Measurements from ENCODE around the gene PIEZO2. TPM values are rescaled to one million over a fixed set of nuclear protein-coding genes. Genes with fewer than 3 reads are reported as not detected.

PIEZO2 gene
- total RNA-seq, 1 experiment from 2014 or later = 5.5 TPM

- no peak for TF ChIP-seq EZH2 (IDR thresholded peaks at IDR 0.05; ENCODE audit: borderline replicate concordance, low read depth, low read length, poor library complexity, severe bottlenecking)
- TF ChIP-seq CTCF (conservative IDR thresholded peaks at IDR 0.05; ENCODE audit: low read depth, low read length) = no peak
- Histone ChIP-seq H3K27me3 (replicated peaks; ENCODE audit: insufficient read depth, low read depth, low read length, poor library complexity) (peaks cover 6% of the 10 kb centered on the region), H3K9me3 (ENCODE audit: low read depth, low read length, poor library complexity, severe bottlenecking) (no peaks in the 10 kb centered on the region), H3K27ac (ENCODE audit: low read depth, low read length, poor library complexity, severe bottlenecking) (no peak overlapping the region), H3K4me3 (ENCODE audit: low read depth, low read length, poor library complexity, severe bottlenecking) (no peak overlapping the region), H3K36me3 (ENCODE audit: insufficient read depth, low read length, poor library complexity, severe bottlenecking) (no peaks in the 10 kb centered on the region), H3K4me1 (ENCODE audit: insufficient read depth, low read length, poor library complexity, severe bottlenecking) (no peaks in the 10 kb centered on the region)
- DNase-seq (ENCODE audit: low spot score) = no peak
- intact Hi-C loops (cut with micrococcal nuclease; ENCODE audit: unreplicated experiment) = loop anchor here (5.0 kb wide), 1 partner anchor 109 kb away; no protein-coding TSS in a partner anchor
- no TSS peak for BruUV-seq (replicated peaks)
- POLR2A ChIA-PET (ENCODE audit: low non-redundant PET) = no interaction called here
- CTCF ChIA-PET = no interaction called here
These were observed 105.7 kb downstream of the PIEZO2 start for GRCh38 chr18:11043694-11044093.

GRCh38 chr18:11042247-11042646 is 107.1 kb downstream of the PIEZO2 start:
- TF ChIP-seq CTCF (conservative IDR thresholded peaks at IDR 0.05; ENCODE audit: low read depth, low read length) (no peak), EZH2 (IDR thresholded peaks at IDR 0.05; ENCODE audit: borderline replicate concordance, low read depth, low read length, poor library complexity, severe bottlenecking) (no peak)
- BruUV-seq (replicated peaks) = no TSS peak
- DNase-seq (ENCODE audit: low spot score) = no peak
- intact Hi-C loops (cut with micrococcal nuclease; ENCODE audit: unreplicated experiment) = loop anchor here (5.0 kb wide), 1 partner anchor 110 kb away; no protein-coding TSS in a partner anchor
- H3K4me1 ChIP-seq (ENCODE audit: insufficient read depth, low read length, poor library complexity, severe bottlenecking) = no peaks in the 10 kb centered on the region
- H3K27ac ChIP-seq (ENCODE audit: low read depth, low read length, poor library complexity, severe bottlenecking) = no peak overlapping the region
- peaks cover 10% of the 10 kb centered on the region for H3K27me3 ChIP-seq (replicated peaks; ENCODE audit: insufficient read depth, low read depth, low read length, poor library complexity)
- H3K9me3 ChIP-seq (ENCODE audit: low read depth, low read length, poor library complexity, severe bottlenecking) = no peaks in the 10 kb centered on the region
- CTCF ChIA-PET = interaction anchor here (1.4 kb wide), 1 partner anchor 190 kb away, joined by 9 read pairs; no protein-coding TSS in a partner anchor
- H3K36me3 ChIP-seq (ENCODE audit: insufficient read depth, low read length, poor library complexity, severe bottlenecking) = no peaks in the 10 kb centered on the region
- no peak overlapping the region for H3K4me3 ChIP-seq (ENCODE audit: low read depth, low read length, poor library complexity, severe bottlenecking)
- POLR2A ChIA-PET (ENCODE audit: low non-redundant PET) = no interaction called here

- TF ChIP-seq CTCF (conservative IDR thresholded peaks at IDR 0.05; ENCODE audit: low read depth, low read length) (peak; percentile 81), EZH2 (IDR thresholded peaks at IDR 0.05; ENCODE audit: borderline replicate concordance, low read depth, low read length, poor library complexity, severe bottlenecking) (no peak)
- Histone ChIP-seq H3K36me3 (ENCODE audit: insufficient read depth, low read length, poor library complexity, severe bottlenecking) (no peaks in the 10 kb centered on the region), H3K4me1 (ENCODE audit: insufficient read depth, low read length, poor library complexity, severe bottlenecking) (no peaks in the 10 kb centered on the region), H3K27ac (ENCODE audit: low read depth, low read length, poor library complexity, severe bottlenecking) (no peak overlapping the region), H3K27me3 (replicated peaks; ENCODE audit: insufficient read depth, low read depth, low read length, poor library complexity) (peaks cover 10% of the 10 kb centered on the region), H3K9me3 (ENCODE audit: low read depth, low read length, poor library complexity, severe bottlenecking) (no peaks in the 10 kb centered on the region), H3K4me3 (ENCODE audit: low read depth, low read length, poor library complexity, severe bottlenecking) (no peak overlapping the region)
- ChIA-PET POLR2A (ENCODE audit: low non-redundant PET) (no interaction called here), CTCF (interaction anchor here (1.4 kb wide), 1 partner anchor 189 kb away, joined by 9 read pairs; no protein-coding TSS in a partner anchor)
- no TSS peak for BruUV-seq (replicated peaks)
- intact Hi-C loops (cut with micrococcal nuclease; ENCODE audit: unreplicated experiment) = loop anchor here (2.0 to 5.0 kb wide), 3 partner anchors 111 to 254 kb away; no protein-coding TSS in a partner anchor
- peak; percentile 56 for DNase-seq (ENCODE audit: low spot score)
These were observed 108.3 kb downstream of the PIEZO2 start for GRCh38 chr18:11040823-11041656.
